GM12873 (cell line): ENCODE measurements around the gene NAP1L1.

Experiments
- TF ChIP-seq, protein P1 (sequence below): IDR thresholded peaks from 2 replicates; pipeline ENCODE4 v1.5.1; 2012; ENCODE audit warnings: low read depth, mild to moderate bottlenecking, moderate library complexity, low read length, control low read depth; ENCODE audit not compliant: insufficient read depth; ENCODE audit errors: missing control alignments

Gene NAP1L1

GRCh38 chr12:76113800-76114757 lies 29.6 kb upstream of the NAP1L1 start:
- TF ChIP-seq, protein P1, sequence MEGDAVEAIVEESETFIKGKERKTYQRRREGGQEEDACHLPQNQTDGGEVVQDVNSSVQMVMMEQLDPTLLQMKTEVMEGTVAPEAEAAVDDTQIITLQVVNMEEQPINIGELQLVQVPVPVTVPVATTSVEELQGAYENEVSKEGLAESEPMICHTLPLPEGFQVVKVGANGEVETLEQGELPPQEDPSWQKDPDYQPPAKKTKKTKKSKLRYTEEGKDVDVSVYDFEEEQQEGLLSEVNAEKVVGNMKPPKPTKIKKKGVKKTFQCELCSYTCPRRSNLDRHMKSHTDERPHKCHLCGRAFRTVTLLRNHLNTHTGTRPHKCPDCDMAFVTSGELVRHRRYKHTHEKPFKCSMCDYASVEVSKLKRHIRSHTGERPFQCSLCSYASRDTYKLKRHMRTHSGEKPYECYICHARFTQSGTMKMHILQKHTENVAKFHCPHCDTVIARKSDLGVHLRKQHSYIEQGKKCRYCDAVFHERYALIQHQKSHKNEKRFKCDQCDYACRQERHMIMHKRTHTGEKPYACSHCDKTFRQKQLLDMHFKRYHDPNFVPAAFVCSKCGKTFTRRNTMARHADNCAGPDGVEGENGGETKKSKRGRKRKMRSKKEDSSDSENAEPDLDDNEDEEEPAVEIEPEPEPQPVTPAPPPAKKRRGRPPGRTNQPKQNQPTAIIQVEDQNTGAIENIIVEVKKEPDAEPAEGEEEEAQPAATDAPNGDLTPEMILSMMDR: no peak

DNA sequence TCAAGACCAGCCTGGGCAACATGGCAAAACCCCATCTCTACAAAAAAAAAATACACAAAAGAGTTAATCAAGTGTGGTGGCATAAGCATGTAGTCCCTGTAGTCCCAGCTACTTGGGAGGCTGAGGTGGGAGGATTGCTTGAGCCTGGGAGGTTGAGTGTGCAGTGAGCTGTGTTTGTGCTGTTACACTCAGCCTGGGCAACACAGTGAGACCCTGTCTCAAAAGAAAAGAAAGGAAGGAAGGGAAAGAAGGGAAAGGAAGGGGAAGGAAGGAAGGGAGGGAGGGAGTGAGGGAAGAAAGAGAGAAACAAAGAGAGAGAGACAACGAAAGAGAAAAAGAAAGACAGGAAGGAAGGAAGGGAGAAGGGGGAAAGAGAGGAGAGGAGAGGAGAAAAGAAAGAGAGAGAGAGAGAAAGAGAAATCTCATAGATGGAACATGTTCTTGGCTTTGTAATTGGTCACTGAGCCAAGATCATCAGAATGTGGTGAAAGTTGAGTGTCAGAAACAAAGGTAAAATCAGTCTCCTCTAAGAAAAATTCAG lies 26.8 kb upstream of the NAP1L1 start:
- TF ChIP-seq, protein P1: no peak

DNA sequence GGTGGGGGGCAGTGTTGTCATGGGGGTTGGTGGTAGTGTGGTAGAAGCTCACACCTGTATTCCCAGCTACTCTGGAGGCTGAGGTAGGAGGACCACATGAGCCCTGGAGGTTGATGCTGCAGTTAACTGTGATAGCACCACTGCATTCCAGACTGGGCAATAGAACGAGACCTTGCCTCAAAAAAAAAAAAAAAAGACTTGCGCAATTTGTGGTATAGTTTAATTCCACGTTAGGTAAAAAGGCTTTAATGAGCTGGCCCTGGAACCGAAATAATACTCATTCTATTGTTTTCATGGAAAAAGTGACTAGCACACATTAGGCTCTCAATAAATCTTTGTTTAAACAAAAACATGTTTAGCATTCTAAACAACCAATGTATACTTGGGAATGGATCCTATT lies 25.4 kb upstream of the NAP1L1 start:
- TF ChIP-seq, protein P1: no peak

DNA sequence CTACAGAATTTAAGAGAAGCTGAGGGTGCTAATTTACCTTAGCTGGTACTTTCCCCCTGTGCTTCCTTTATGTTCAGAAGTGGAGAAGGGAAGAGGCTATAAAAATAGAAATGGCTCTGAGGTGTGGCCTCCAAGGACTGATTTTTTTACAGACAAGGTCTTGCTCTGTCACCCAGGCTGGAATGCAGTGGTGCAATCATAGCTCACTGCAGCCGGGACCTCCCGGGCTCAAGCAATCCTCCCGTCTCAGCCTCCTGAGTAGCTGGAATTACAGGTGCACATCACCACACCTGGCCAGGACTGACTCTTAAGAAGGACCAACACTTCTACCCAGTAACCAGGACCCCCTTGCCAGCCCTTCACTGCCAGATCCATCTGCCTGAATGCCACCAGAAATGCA lies 23.9 kb upstream of the NAP1L1 start:
- TF ChIP-seq, protein P1: no peak

DNA sequence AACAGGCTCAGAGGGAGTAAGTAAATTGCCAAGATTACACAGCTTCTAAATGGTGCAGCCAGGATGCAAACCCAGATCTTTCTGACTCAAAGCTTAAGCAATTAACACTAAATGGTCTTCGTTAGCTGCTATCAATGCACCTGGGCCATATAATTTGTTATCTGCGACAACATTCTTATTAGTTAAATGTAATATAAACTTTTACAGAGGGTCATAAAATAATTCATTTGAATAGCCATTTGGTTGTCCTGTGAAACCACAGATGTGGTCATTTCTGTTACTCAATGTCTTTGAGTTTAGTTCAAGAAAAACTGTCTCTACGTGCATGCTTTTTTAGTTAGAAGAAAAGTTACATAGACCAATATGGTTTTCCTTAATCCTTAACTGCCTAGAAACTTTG lies 22.1 kb upstream of the NAP1L1 start:
- TF ChIP-seq, protein P1: no peak

- TF ChIP-seq, protein P1: no peak
Measured at GRCh38 chr12:76103958-76104357, 19.5 kb upstream of the NAP1L1 start.

DNA sequence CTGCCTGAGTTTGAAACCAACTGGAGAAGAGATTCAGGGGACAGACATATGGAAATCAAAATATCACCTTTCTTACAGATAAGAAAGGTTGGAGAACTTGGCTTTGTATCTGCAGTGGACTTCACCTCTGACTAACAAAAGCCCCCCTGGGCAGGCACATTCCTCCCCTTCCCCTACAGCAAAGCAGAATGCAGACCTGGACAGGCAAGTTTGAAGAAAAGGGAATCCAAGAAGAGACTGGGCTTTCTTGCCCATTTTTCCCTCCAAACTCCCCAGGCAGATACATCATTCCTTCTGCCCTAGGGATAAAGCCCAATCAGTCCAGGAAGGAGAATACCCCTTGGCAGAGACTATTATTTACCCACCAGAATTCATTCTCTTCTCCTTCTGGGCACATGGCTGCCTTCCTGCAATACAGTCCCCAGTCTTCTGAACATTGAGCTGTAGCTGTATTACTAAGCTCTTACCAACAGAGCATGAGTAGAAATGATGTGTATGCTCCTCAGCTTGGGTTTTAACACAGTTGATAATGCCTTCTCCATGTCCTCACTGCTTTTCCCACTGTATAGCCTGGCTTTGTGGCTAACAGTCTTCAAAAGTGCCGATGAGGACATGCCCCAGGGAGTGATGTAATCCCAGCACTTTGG lies 17.4 kb upstream of the NAP1L1 start:
- TF ChIP-seq, protein P1: no peak
